ENCODE measurements around the gene PNN. TPM values are rescaled to one million over a fixed set of nuclear protein-coding genes. Genes with fewer than 3 reads are reported as not detected.

PNN gene
- total and polyA plus RNA-seq, 10 of the 15 experiments (the other 5 are each of a cell fraction or from before 2014, with no cell fraction given) = 44.2 to 166 (median 91.0) TPM

DNA sequence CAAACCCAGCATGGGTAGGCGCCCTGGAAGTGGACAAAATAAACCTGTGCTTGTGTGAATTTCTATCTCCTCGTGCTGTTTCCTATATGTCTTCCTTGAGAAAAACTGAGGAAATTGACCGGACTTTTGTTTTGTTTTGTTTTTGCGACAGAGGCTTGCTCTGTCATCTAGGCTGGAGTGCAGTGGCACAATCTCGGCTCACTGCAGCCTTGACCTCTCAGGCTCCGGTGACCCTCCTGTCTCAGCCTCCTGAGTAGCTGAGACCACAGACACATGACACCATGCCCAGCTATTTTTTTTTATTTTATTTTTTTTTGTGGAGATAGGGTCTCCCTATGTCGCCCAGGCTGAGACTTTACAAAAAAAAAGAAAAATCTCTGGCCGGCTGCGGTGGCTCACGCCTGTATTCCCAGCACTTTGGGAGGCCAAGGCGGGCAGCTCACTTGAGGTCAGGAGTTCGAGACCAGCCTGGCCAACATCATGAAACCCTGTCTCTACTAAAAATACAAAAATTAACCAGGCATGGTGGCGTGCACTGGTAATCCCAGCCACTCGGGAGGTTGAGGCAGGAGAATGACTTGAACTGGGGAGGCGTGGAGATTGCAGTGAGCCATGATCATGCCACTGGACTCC, 36.2 kb downstream of the PNN start:
- Histone ChIP-seq H3K4me2 (ENCODE audit: control insufficient read depth, insufficient read depth) (no peak overlapping the region), H3K9me3 (replicated peaks; ENCODE audit: control insufficient read depth, insufficient read depth, low read length) (no peaks in the 10 kb centered on the region), H3K79me2 (ENCODE audit: control insufficient read depth, insufficient read depth, low read length) (no peaks in the 10 kb centered on the region), H3K4me1 (ENCODE audit: control insufficient read depth, insufficient read depth, low read length) (no peaks in the 10 kb centered on the region), H4K20me1 (ENCODE audit: control insufficient read depth, insufficient read depth) (no peaks in the 10 kb centered on the region), H3K36me3 (ENCODE audit: control insufficient read depth in 2 of 2, insufficient read depth in 2 of 2, low read length in 1 of 2) (no peaks in the 10 kb centered on the region), H3K4me3 (no peak overlapping the region), H3K9ac (ENCODE audit: control insufficient read depth, insufficient read depth, low read length) (no peak overlapping the region), H3K27ac (ENCODE audit: control insufficient read depth, insufficient read depth) (no peak overlapping the region), H2AFZ (ENCODE audit: control insufficient read depth, low read depth, low read length) (no peak overlapping the region), H3K27me3 (replicated peaks in 1 of 2; ENCODE audit: control insufficient read depth in 2 of 2, insufficient read depth in 2 of 2, low read length in 1 of 2) (no peaks in the 10 kb centered on the region)
- intact Hi-C loops (cut with micrococcal nuclease; ENCODE audit: unreplicated experiment) (no loop called here), in situ Hi-C loops (cut with MboI) (no loop called here)
- FAIRE-seq (no peak), DNase-seq (ENCODE audit: low read depth, low spot score) (no peak), ATAC-seq (no peak)
- POLR2A ChIA-PET = no interaction called here
- CTCF ChIA-PET = interaction anchor here (0.6 kb wide), 1 partner anchor 271 kb away, joined by 5 read pairs; no protein-coding TSS in a partner anchor
- WGBS (ENCODE audit: insufficient coverage, insufficient replicate concordance, low lambda C conversion rate, missing lambda C conversion rate) = 65% methylated on average over 15 of the region's 15 CpGs
- no TSS peak for BruUV-seq (replicated peaks)
- SMC1A ChIA-PET (ENCODE audit: uncharacterized antibody, unreplicated experiment) = no interaction called here
- RAD21 ChIA-PET (ENCODE audit: unreplicated experiment) = no interaction called here
- no peak for TF ChIP-seq NFXL1 (IDR thresholded peaks at IDR 0.05; ENCODE audit: borderline replicate concordance)
- no peak for TF ChIP-seq RUNX3 (IDR thresholded peaks at IDR 0.05; ENCODE audit: low read length)
- TF ChIP-seq KLF5 (IDR thresholded peaks at IDR 0.05; ENCODE audit: partially characterized antibody) = no peak
- TF ChIP-seq POU2F2 (IDR thresholded peaks at IDR 0.05; ENCODE audit: borderline replicate concordance, low read depth, low read length) = no peak
- TF ChIP-seq ZNF24 (IDR thresholded peaks at IDR 0.05) = no peak
- no peak for TF ChIP-seq BRCA1 (IDR thresholded peaks at IDR 0.05; ENCODE audit: low read depth, low read length)
- TF ChIP-seq SMARCA5 (IDR thresholded peaks at IDR 0.05) = no peak
- no peak for TF ChIP-seq BCLAF1 (IDR thresholded peaks at IDR 0.05)
- TF ChIP-seq, protein P1, sequence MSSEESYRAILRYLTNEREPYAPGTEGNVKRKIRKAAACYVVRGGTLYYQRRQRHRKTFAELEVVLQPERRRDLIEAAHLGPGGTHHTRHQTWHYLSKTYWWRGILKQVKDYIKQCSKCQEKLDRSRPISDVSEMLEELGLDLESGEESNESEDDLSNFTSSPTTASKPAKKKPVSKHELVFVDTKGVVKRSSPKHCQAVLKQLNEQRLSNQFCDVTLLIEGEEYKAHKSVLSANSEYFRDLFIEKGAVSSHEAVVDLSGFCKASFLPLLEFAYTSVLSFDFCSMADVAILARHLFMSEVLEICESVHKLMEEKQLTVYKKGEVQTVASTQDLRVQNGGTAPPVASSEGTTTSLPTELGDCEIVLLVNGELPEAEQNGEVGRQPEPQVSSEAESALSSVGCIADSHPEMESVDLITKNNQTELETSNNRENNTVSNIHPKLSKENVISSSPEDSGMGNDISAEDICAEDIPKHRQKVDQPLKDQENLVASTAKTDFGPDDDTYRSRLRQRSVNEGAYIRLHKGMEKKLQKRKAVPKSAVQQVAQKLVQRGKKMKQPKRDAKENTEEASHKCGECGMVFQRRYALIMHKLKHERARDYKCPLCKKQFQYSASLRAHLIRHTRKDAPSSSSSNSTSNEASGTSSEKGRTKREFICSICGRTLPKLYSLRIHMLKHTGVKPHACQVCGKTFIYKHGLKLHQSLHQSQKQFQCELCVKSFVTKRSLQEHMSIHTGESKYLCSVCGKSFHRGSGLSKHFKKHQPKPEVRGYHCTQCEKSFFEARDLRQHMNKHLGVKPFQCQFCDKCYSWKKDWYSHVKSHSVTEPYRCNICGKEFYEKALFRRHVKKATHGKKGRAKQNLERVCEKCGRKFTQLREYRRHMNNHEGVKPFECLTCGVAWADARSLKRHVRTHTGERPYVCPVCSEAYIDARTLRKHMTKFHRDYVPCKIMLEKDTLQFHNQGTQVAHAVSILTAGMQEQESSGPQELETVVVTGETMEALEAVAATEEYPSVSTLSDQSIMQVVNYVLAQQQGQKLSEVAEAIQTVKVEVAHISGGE (CRISPR knock-in tag; IDR thresholded peaks at IDR 0.05) = no peak
- no peak for TF ChIP-seq CREB1 (IDR thresholded peaks at IDR 0.05; ENCODE audit: low read depth)
- TF ChIP-seq, protein P2, sequence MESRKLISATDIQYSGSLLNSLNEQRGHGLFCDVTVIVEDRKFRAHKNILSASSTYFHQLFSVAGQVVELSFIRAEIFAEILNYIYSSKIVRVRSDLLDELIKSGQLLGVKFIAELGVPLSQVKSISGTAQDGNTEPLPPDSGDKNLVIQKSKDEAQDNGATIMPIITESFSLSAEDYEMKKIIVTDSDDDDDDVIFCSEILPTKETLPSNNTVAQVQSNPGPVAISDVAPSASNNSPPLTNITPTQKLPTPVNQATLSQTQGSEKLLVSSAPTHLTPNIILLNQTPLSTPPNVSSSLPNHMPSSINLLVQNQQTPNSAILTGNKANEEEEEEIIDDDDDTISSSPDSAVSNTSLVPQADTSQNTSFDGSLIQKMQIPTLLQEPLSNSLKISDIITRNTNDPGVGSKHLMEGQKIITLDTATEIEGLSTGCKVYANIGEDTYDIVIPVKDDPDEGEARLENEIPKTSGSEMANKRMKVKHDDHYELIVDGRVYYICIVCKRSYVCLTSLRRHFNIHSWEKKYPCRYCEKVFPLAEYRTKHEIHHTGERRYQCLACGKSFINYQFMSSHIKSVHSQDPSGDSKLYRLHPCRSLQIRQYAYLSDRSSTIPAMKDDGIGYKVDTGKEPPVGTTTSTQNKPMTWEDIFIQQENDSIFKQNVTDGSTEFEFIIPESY (IDR thresholded peaks at IDR 0.05) = no peak
- TF ChIP-seq SREBF2 (IDR thresholded peaks at IDR 0.05; ENCODE audit: low read length) = no peak
- no peak for TF ChIP-seq SIN3A (IDR thresholded peaks at IDR 0.05; ENCODE audit: low read depth, low read length)
- TF ChIP-seq IKZF1 (conservative IDR thresholded peaks at IDR 0.05) = no peak
- no peak for TF ChIP-seq ATF7 (IDR thresholded peaks at IDR 0.05; ENCODE audit: low read depth)

All from GM12878 (cell line).